Measurements from ENCODE around the gene POLR2L.

Gene POLR2L

GRCh38 chr11:869399-870126, 27.2 kb upstream of the POLR2L start:
- in situ Hi-C loops (cut with MboI; ENCODE audit: low pct_unique_long_range_greater_than_20kb, low sequenced_read_pairs, unreplicated experiment) = no loop called here
- TF ChIP-seq CTCF (IDR thresholded peaks at IDR 0.05; ENCODE audit: extremely low read depth, insufficient read depth, missing control alignments) = no peak
- DNase-seq (ENCODE audit: low spot score) = no peak

- DNase-seq (ENCODE audit: low spot score) = no peak
- TF ChIP-seq CTCF (IDR thresholded peaks at IDR 0.05; ENCODE audit: extremely low read depth, insufficient read depth, missing control alignments) = no peak
- in situ Hi-C loops (cut with MboI; ENCODE audit: low pct_unique_long_range_greater_than_20kb, low sequenced_read_pairs, unreplicated experiment) = no loop called here
These were observed 26.5 kb upstream of the POLR2L start for GRCh38 chr11:868802-869201.

GRCh38 chr11:868394-868793, 26.1 kb upstream of the POLR2L start:
- TF ChIP-seq CTCF (IDR thresholded peaks at IDR 0.05; ENCODE audit: extremely low read depth, insufficient read depth, missing control alignments) = no peak
- DNase-seq (ENCODE audit: low spot score) = no peak
- in situ Hi-C loops (cut with MboI; ENCODE audit: low pct_unique_long_range_greater_than_20kb, low sequenced_read_pairs, unreplicated experiment) = no loop called here

- no peak for TF ChIP-seq CTCF (IDR thresholded peaks at IDR 0.05; ENCODE audit: extremely low read depth, insufficient read depth, missing control alignments)
- in situ Hi-C loops (cut with MboI; ENCODE audit: low pct_unique_long_range_greater_than_20kb, low sequenced_read_pairs, unreplicated experiment) = no loop called here
These were observed 25.6 kb upstream of the POLR2L start for GRCh38 chr11:867856-868358.

GRCh38 chr11:866481-866880, 24.2 kb upstream of the POLR2L start:
- no peak for DNase-seq (ENCODE audit: low spot score)
- in situ Hi-C loops (cut with MboI; ENCODE audit: low pct_unique_long_range_greater_than_20kb, low sequenced_read_pairs, unreplicated experiment) = no loop called here
- TF ChIP-seq CTCF (IDR thresholded peaks at IDR 0.05; ENCODE audit: extremely low read depth, insufficient read depth, missing control alignments) = no peak

More at GRCh38 chr11:867856-868358, 25.6 kb upstream of the POLR2L start:
- no peak for DNase-seq (ENCODE audit: low spot score)

GRCh38 chr11:865462-866430, 23.4 kb upstream of the POLR2L start:
- no peak for TF ChIP-seq CTCF (IDR thresholded peaks at IDR 0.05; ENCODE audit: extremely low read depth, insufficient read depth, missing control alignments)
- in situ Hi-C loops (cut with MboI; ENCODE audit: low pct_unique_long_range_greater_than_20kb, low sequenced_read_pairs, unreplicated experiment) = no loop called here
- DNase-seq (ENCODE audit: low spot score) = no peak

Measured in GM13977 (cell line).